ENCODE results near the gene DOK6. TPM values are rescaled to one million over a fixed set of nuclear protein-coding genes. Genes with fewer than 3 reads are reported as not detected.

Gene DOK6
- total RNA-seq, 2 donors from 2014 or later, result 0.59 to 0.61 TPM

DNA sequence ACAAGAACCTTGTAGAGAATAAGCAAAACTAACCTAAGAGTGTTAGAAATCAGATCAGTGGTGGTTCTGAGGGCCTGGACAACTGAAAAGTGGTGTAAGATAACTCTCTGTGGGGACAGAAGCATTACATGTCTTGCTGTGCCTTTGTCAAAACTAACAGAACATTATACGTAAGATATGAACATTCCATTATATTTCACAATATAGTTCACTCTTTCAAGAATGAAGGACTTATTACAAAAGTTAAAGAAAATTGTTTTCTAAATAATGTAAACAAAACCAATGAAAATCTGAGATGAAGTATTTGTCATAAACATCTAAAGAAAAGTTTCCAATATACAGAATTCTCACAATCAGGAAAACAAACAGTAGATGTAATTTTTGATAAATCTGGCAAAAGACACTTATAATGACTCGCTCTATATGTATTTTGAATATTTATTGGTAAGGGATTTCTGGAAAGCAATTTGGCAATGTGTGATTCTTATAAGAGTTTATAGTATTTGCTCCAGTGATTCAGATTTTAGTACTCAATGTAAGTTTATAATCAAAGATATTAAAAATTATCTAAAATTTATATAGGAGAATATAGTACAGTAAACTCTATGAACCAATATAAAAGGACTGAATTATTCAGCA is 288.6 kb downstream of the DOK6 start:
- no peak for TF ChIP-seq CTCF (IDR thresholded peaks at IDR 0.05)
- no peak for DNase-seq
- Histone ChIP-seq H3K4me1 (no peaks in the 10 kb centered on the region), H3K4me3 (no peak overlapping the region), H3K27ac (no peak overlapping the region), H3K27me3 (no peaks in the 10 kb centered on the region), H3K9ac (ENCODE audit: low read depth in 2 of 2, low read length in 2 of 2) (no peak overlapping the region), H3K9me3 (no peaks in the 10 kb centered on the region), H3K36me3 (no peaks in the 10 kb centered on the region)
- intact Hi-C loops (cut with DNase I), result no loop called here

GRCh38 chr18:69691008-69691760 is 290.5 kb downstream of the DOK6 start:
- Histone ChIP-seq H3K4me1 (no peaks in the 10 kb centered on the region), H3K9ac (ENCODE audit: low read depth in 2 of 2, low read length in 2 of 2) (no peak overlapping the region), H3K27me3 (no peaks in the 10 kb centered on the region), H3K9me3 (no peaks in the 10 kb centered on the region), H3K27ac (no peak overlapping the region), H3K4me3 (no peak overlapping the region), H3K36me3 (no peaks in the 10 kb centered on the region)
- intact Hi-C loops (cut with DNase I), result no loop called here
- no peak for DNase-seq
- TF ChIP-seq CTCF (IDR thresholded peaks at IDR 0.05), result no peak

GRCh38 chr18:69697069-69697468 is 296.4 kb downstream of the DOK6 start:
- TF ChIP-seq CTCF (IDR thresholded peaks at IDR 0.05), result no peak
- Histone ChIP-seq H3K4me3 (no peak overlapping the region), H3K27ac (no peak overlapping the region), H3K9ac (ENCODE audit: low read depth in 2 of 2, low read length in 2 of 2) (no peak overlapping the region), H3K9me3 (no peaks in the 10 kb centered on the region), H3K27me3 (no peaks in the 10 kb centered on the region), H3K4me1 (no peaks in the 10 kb centered on the region), H3K36me3 (no peaks in the 10 kb centered on the region)
- DNase-seq, result no peak
- intact Hi-C loops (cut with DNase I), result no loop called here

GRCh38 chr18:69697689-69698088 is 297.0 kb downstream of the DOK6 start:
- H3K27me3 ChIP-seq, result no peaks in the 10 kb centered on the region
- no peak overlapping the region for H3K27ac ChIP-seq
- no peak overlapping the region for H3K4me3 ChIP-seq
- no peaks in the 10 kb centered on the region for H3K36me3 ChIP-seq
- H3K9ac ChIP-seq (ENCODE audit: low read depth in 2 of 2, low read length in 2 of 2), result no peak overlapping the region
- no peaks in the 10 kb centered on the region for H3K9me3 ChIP-seq
- no peak for DNase-seq
- TF ChIP-seq CTCF (IDR thresholded peaks at IDR 0.05), result no peak
- intact Hi-C loops (cut with DNase I), result no loop called here
- H3K4me1 ChIP-seq, result no peaks in the 10 kb centered on the region

GRCh38 chr18:69701305-69701704 is 300.6 kb downstream of the DOK6 start:
- no peak overlapping the region for H3K9ac ChIP-seq (ENCODE audit: low read depth in 2 of 2, low read length in 2 of 2)
- no peaks in the 10 kb centered on the region for H3K27me3 ChIP-seq
- H3K9me3 ChIP-seq, result no peaks in the 10 kb centered on the region
- H3K4me3 ChIP-seq, result no peak overlapping the region
- no peak overlapping the region for H3K27ac ChIP-seq
- no peak for TF ChIP-seq CTCF (IDR thresholded peaks at IDR 0.05)
- no peak for DNase-seq
- no peaks in the 10 kb centered on the region for H3K4me1 ChIP-seq
- no peaks in the 10 kb centered on the region for H3K36me3 ChIP-seq
- intact Hi-C loops (cut with DNase I), result no loop called here

Measured in colonic mucosa (tissue), 4 donors.